Gastroesophageal sphincter (tissue), 4 donors: ENCODE measurements around the gene ARHGEF6. TPM values are rescaled to one million over a fixed set of nuclear protein-coding genes. Genes with fewer than 3 reads are reported as not detected.
"Not testable (repeated sequence)": the region's sequence is repeated elsewhere in the genome, so short reads cannot be mapped to it uniquely, and the experiment has no call there.

Source experiments
- ATAC-seq: fragments of 150-250 bp; one replicate; pipeline ENCODE4 v1.9.1; 2016; ENCODE audit warnings: mild to moderate bottlenecking, moderate library complexity
- H3K27ac ChIP-seq, 4 donors: fragments of 200-600 bp; sonication (generic) in 3 of 4; 1 replicate in 3 of 4; 2 replicates in 1 of 4; pipeline ENCODE4 v1.5.1; 2016 to 2019
- H3K27me3 ChIP-seq: fragments of 200-600 bp; sonication (generic); one replicate; pipeline ENCODE4 v1.5.1; 2019
- H3K36me3 ChIP-seq, 2 donors: fragments of 200-600 bp; sonication (generic); one replicate each; pipeline ENCODE4 v1.5.1; 2019; ENCODE audit warnings: control low read depth in 1 of 2
- H3K4me1 ChIP-seq, 3 donors: fragments of 200-600 bp; sonication (generic); 1 replicate in 2 of 3; 2 replicates in 1 of 3; pipeline ENCODE4 v1.5.1; 2016 to 2019; ENCODE audit warnings: control low read depth in 2 of 3
- H3K4me3 ChIP-seq, 2 donors: fragments of 200-600 bp; sonication (generic); one replicate each; pipeline ENCODE4 v1.5.1; 2019; ENCODE audit warnings: mild to moderate bottlenecking in 1 of 2, moderate library complexity in 1 of 2
- H3K9me3 ChIP-seq, 3 donors: fragments of 200-600 bp; sonication (generic); one replicate each; pipeline ENCODE4 v1.5.1; 2017 to 2019; ENCODE audit warnings: control low read depth in 2 of 3
- EP300 ChIP-seq: sonication (generic); formaldehyde crosslinking; IDR thresholded peaks from one replicate; pipeline ENCODE4 v1.6.1; 2017; ENCODE audit warnings: antibody characterized with exemption, mild to moderate bottlenecking
- POLR2A ChIP-seq, 2 donors: fragments of 450-650 bp; IDR thresholded peaks; one replicate each; pipeline ENCODE4 v1.6.1; 2017; ENCODE audit warnings: antibody characterized with exemption in 2 of 2, mild to moderate bottlenecking in 2 of 2, moderate library complexity in 1 of 2
- POLR2AphosphoS5 ChIP-seq: sonication (generic); formaldehyde crosslinking; IDR thresholded peaks from one replicate; pipeline ENCODE4 v1.6.1; 2017; ENCODE audit warnings: antibody characterized with exemption
- WGBS, 2 donors: methylation state at CpG; one replicate each; pipeline ENCODE4 v1.1.5; 2018; ENCODE audit warnings: low coverage in 1 of 2; 5-methylcytosine and 5-hydroxymethylcytosine counted together
- total RNA-seq, 4 donors: library from RNA; depleted of rRNA; stranded (reverse); fragments of >200 nt; gene quantifications; one replicate each; pipeline ENCODE4 v1.1.0, GENCODE V29; 2016
- TF ChIP-seq, protein P1 (sequence below), 4 experiments: fragments of 200-600 bp in 2 of 4; fragments of 450-650 bp in 2 of 4; sonication (generic) in 1 of 4; IDR thresholded peaks; one replicate each; pipeline ENCODE4 v1.5.1; 2017 to 2019; ENCODE audit warnings: antibody characterized with exemption in 4 of 4, mild to moderate bottlenecking in 2 of 4, moderate library complexity in 2 of 4

Gene ARHGEF6
- total RNA-seq, 4 donors from 2014 or later: 14.2 to 18.5 (median 16.3) TPM

DNA sequence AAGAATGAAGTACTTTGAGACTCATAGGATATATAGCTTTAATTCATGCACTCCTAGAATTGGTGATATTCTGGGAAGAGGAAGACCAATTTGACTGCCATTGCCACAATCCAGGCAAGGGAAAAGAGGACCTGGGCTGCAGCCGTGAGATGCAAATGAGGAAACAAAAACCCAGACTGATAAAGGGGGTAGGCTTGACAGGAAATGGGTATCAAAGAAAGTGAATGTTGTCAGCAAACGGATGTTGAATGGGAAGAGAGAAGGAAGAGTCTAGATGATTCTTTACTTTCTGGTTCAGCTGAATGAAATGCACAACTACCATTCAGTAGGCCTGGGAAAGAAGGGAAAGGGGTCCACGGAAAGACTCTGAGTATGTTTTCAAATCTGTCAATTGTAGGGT lies 17.1 kb upstream of the ARHGEF6 start:
- ATAC-seq: no peak
- TF ChIP-seq, protein P1, sequence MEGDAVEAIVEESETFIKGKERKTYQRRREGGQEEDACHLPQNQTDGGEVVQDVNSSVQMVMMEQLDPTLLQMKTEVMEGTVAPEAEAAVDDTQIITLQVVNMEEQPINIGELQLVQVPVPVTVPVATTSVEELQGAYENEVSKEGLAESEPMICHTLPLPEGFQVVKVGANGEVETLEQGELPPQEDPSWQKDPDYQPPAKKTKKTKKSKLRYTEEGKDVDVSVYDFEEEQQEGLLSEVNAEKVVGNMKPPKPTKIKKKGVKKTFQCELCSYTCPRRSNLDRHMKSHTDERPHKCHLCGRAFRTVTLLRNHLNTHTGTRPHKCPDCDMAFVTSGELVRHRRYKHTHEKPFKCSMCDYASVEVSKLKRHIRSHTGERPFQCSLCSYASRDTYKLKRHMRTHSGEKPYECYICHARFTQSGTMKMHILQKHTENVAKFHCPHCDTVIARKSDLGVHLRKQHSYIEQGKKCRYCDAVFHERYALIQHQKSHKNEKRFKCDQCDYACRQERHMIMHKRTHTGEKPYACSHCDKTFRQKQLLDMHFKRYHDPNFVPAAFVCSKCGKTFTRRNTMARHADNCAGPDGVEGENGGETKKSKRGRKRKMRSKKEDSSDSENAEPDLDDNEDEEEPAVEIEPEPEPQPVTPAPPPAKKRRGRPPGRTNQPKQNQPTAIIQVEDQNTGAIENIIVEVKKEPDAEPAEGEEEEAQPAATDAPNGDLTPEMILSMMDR (IDR thresholded peaks at IDR 0.05): no peak
- TF ChIP-seq POLR2A (IDR thresholded peaks at IDR 0.05) (no peak), POLR2AphosphoS5 (no peak), EP300 (no peak)
- H3K36me3 ChIP-seq: no peaks in the 10 kb centered on the region
- H3K9me3 ChIP-seq: no peaks in the 10 kb centered on the region
- H3K4me3 ChIP-seq: no peak overlapping the region
- H3K4me1 ChIP-seq: no peaks in the 10 kb centered on the region
- no peaks in the 10 kb centered on the region for H3K27me3 ChIP-seq
- no peak overlapping the region for H3K27ac ChIP-seq
- 56 to 58% methylated on average over 2 to 3 of the region's 3 CpGs for WGBS, 2 donors

DNA sequence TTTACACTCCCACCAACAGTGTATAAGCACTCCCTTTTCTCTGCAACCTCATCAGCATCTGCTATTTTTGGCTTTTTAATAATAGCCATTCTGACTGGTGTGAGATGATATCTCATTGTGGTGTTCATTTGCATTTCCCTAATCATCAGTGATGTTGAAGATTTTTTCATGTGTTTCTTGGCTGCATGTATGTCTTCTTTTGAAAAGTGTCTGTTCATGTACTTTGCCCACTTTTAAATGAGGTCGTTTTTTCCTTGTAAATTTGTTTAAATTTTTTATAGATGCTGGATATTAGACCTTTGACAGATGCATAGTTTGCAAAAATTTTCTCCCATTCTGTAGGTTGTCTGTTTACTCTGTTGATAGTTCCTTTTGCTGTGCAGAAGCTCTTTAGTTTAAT lies 14.4 kb upstream of the ARHGEF6 start:
- not testable (repeated sequence) for H3K27ac ChIP-seq, H3K4me1 ChIP-seq, ATAC-seq, H3K9me3 ChIP-seq, H3K27me3 ChIP-seq, H3K4me3 ChIP-seq, H3K36me3 ChIP-seq
- WGBS, 2 donors: 71 to 100% methylated on average over 1 of the region's 1 CpG

DNA sequence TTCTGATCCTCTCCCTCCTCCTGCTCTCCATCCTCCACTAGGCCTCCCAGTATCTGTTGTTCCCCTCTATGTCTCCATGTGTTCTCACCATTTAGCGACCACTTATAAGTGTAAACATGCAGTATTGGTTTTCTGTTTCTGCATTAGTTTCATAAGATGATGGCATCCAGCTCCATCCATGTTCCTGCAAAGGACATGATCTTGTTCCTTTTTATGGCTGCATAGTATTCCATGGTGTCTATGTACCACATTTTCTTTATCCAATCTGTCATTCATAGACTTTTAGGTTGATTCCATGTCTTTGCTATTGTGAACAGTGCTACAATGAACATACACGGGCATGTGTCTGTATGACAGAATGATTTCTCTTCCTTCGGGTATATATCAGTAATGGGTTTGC lies 13.9 kb upstream of the ARHGEF6 start:
- not testable (repeated sequence) for H3K36me3 ChIP-seq, H3K4me3 ChIP-seq, H3K27me3 ChIP-seq, ATAC-seq, H3K4me1 ChIP-seq, H3K9me3 ChIP-seq, H3K27ac ChIP-seq
- WGBS, 2 donors: 90 to 100% methylated on average over 3 of the region's 3 CpGs

DNA sequence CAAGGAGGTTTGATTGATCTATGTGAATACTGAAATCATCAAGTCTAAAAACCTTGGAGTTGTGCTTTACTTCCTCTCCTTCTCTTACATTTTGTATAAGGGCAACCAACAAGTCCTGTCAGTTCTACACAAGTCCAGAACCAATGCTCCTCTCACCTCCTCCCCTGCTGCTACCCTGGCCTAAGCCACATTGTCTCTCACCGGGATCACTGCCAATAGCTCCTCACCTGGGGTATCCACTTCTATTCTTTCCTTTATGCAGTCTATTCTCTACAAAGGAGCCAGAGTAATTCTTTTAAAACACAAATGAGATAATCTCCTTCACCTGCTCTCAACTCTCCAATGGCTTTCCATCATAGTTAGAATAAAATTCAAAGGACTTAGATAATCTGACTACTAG lies 13.3 kb upstream of the ARHGEF6 start:
- no peaks in the 10 kb centered on the region for H3K4me1 ChIP-seq
- H3K27ac ChIP-seq: no peak overlapping the region
- no peaks in the 10 kb centered on the region for H3K36me3 ChIP-seq
- no peak for ATAC-seq
- no peak overlapping the region for H3K4me3 ChIP-seq
- H3K27me3 ChIP-seq: no peaks in the 10 kb centered on the region
- TF ChIP-seq POLR2A (IDR thresholded peaks at IDR 0.05): no peak
- no peak for TF ChIP-seq POLR2AphosphoS5
- TF ChIP-seq EP300: no peak
- TF ChIP-seq, protein P1 (IDR thresholded peaks at IDR 0.05): no peak
- WGBS, 2 donors: 50 to 88% methylated on average over 1 of the region's 1 CpG
- H3K9me3 ChIP-seq: no peaks in the 10 kb centered on the region

DNA sequence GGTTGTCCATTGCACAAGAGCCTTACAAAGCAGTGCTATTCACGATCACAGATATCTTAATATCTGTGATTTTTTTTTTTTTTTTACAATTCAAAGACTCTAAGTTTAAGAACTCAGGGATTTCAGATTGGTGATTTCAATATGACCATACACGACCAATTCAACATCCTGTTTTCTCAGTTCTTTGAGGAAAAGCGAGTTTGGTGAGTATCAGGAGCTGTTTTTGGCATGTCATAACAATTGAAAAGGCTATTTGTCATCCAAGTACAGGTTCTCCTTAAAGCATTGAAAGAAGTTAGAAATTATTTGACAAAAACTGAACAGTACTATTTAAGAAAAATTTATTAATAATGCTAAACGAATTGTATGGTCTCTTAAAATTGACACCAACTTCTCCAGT lies 9.1 kb upstream of the ARHGEF6 start:
- ATAC-seq: no peak
- TF ChIP-seq POLR2AphosphoS5 (no peak), POLR2A (IDR thresholded peaks at IDR 0.05) (no peak), EP300 (no peak)
- TF ChIP-seq, protein P1 (IDR thresholded peaks at IDR 0.05): no peak
- WGBS, 2 donors: 38 to 50% methylated on average over 4 of the region's 4 CpGs

DNA sequence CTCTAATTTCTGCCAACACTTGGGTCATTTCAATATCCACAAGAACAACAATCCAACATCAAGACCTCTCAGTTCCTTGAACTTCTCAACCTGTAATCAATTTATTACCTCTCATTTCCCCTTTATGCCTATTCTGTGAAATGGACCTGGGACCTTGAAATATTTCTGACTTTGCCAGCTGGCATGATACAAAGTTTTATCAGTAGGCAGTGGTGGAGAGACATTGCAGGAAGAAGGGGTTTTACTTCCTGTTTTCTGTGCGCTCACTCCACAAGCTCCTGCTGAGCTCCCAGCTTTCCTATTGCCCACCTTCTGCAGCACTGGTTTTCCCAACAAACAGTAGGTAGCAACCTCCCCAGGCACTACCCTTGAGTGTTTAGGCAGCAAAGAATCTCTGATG lies 3.5 kb upstream of the ARHGEF6 start:
- Histone ChIP-seq H3K4me1 (no peaks in the 10 kb centered on the region), H3K27me3 (no peaks in the 10 kb centered on the region), H3K27ac (no peak overlapping the region), H3K4me3 (no peak overlapping the region), H3K36me3 (no peaks in the 10 kb centered on the region), H3K9me3 (no peaks in the 10 kb centered on the region)
- TF ChIP-seq POLR2AphosphoS5 (no peak), POLR2A (IDR thresholded peaks at IDR 0.05) (no peak), EP300 (no peak)
- TF ChIP-seq, protein P1 (IDR thresholded peaks at IDR 0.05): no peak
- ATAC-seq: no peak
- WGBS, 2 donors: 73% methylated on average over 1 of the region's 1 CpG; no CpG with 5 or more reads in 1 of the 2 donors

More for the DNA sequence above, 9.1 kb upstream of the ARHGEF6 start:
- Histone ChIP-seq H3K4me1 (no peaks in the 10 kb centered on the region), H3K36me3 (no peaks in the 10 kb centered on the region), H3K27ac (no peak overlapping the region), H3K4me3 (no peak overlapping the region), H3K9me3 (no peaks in the 10 kb centered on the region), H3K27me3 (no peaks in the 10 kb centered on the region)
